Measurements from ENCODE around the gene UIMC1.
"Not testable (repeated sequence)": the region's sequence is repeated elsewhere in the genome, so short reads cannot be mapped to it uniquely, and the experiment has no call there.

DNA sequence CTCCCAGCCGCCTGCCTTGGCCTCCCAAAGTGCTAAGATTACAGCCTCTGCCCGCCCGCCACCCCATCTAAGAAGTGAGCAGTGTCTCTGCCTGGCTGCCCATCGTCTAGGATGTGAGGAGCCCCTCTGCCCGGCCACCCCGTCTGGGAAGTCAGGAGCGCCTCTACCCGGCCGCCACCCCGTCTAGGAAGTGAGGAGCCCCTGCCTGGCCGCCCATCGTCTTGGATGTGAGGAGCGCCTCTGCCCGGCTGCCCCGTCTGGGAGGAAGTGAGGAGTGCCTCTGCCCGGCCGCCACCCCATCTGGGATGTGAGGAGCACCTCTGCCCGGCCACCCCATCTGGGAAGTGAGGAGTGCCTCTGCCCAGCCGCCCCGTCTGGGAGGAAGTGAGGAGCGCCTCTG, 23.0 kb downstream of the UIMC1 start:
- TF ChIP-seq, protein P1, sequence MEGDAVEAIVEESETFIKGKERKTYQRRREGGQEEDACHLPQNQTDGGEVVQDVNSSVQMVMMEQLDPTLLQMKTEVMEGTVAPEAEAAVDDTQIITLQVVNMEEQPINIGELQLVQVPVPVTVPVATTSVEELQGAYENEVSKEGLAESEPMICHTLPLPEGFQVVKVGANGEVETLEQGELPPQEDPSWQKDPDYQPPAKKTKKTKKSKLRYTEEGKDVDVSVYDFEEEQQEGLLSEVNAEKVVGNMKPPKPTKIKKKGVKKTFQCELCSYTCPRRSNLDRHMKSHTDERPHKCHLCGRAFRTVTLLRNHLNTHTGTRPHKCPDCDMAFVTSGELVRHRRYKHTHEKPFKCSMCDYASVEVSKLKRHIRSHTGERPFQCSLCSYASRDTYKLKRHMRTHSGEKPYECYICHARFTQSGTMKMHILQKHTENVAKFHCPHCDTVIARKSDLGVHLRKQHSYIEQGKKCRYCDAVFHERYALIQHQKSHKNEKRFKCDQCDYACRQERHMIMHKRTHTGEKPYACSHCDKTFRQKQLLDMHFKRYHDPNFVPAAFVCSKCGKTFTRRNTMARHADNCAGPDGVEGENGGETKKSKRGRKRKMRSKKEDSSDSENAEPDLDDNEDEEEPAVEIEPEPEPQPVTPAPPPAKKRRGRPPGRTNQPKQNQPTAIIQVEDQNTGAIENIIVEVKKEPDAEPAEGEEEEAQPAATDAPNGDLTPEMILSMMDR (IDR thresholded peaks at IDR 0.05) = not testable (repeated sequence)
- not testable (repeated sequence) for TF ChIP-seq POLR2A, POLR2AphosphoS5 (IDR thresholded peaks at IDR 0.05)
